G401 (cell line): Measurements from ENCODE around the gene GUCY1A2. TPM values are rescaled to one million over a fixed set of nuclear protein-coding genes. Genes with fewer than 3 reads are reported as not detected.
"Not testable (repeated sequence)": the region's sequence is repeated elsewhere in the genome, so short reads cannot be mapped to it uniquely, and the experiment has no call there.

ENCODE experiments used
- DNase-seq: peaks from one replicate; pipeline ENCODE4 v3.0.0-alpha.2; 2015; ENCODE audit warnings: low spot score
- in situ Hi-C: cut with HindIII; loops from 2 replicates; pipeline ENCODE4 v1.10.0; 2016; ENCODE audit warnings: low sequenced_read_pairs, mixed read lengths
- total RNA-seq: library from RNA; depleted of rRNA; stranded (reverse); fragments of >200 nt; shearing (Covaris generic); gene quantifications from 2 replicates; pipeline ENCODE4 v1.2.3, GENCODE V29; 2014; rRNA removed

GUCY1A2 gene, protein sequence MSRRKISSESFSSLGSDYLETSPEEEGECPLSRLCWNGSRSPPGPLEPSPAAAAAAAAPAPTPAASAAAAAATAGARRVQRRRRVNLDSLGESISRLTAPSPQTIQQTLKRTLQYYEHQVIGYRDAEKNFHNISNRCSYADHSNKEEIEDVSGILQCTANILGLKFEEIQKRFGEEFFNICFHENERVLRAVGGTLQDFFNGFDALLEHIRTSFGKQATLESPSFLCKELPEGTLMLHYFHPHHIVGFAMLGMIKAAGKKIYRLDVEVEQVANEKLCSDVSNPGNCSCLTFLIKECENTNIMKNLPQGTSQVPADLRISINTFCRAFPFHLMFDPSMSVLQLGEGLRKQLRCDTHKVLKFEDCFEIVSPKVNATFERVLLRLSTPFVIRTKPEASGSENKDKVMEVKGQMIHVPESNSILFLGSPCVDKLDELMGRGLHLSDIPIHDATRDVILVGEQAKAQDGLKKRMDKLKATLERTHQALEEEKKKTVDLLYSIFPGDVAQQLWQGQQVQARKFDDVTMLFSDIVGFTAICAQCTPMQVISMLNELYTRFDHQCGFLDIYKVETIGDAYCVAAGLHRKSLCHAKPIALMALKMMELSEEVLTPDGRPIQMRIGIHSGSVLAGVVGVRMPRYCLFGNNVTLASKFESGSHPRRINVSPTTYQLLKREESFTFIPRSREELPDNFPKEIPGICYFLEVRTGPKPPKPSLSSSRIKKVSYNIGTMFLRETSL
- 7.6 and 13.8 TPM in 2 replicates for total RNA-seq

DNA sequence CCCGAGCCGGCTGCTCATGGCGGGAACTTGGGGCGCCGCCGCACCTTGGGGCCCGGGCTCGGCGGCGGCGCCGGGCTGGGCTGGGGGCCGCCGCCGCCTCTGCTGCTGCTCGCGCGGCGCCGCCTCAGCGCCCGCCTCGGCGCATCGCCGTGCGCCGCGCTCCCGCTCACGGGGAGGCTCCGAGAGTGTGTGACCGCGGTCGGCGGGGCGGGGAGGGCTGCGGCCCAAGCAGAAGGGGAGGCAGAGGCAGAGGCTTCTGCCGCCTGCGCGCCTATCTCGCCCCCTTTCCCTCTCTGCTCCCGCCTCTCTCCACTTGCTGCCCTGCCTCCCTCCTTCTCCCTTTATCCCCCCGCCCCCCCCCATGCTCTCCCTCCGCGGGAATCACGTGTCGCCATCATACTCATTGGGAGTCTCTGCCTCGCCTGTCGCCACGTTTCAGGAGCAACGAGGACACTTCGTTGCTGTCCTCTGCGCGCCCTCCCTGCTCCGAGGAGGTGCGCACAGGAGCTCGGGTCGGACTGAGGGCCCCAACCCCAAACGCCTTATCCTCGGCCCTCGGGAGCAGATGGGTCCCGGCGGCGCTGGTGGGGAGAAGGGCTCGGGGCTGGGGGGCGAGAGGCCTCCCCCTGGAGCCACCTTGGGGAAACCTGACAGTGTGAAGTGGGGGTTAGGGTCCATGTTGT is at the start of gene GUCY1A2:
Gene GUCY1A2 (minus strand): TSS at position 258 of the 683 bp plus-strand sequence. CDS start 421 bp downstream, outside the sequence.
- in situ Hi-C loops: no loop called here

DNA sequence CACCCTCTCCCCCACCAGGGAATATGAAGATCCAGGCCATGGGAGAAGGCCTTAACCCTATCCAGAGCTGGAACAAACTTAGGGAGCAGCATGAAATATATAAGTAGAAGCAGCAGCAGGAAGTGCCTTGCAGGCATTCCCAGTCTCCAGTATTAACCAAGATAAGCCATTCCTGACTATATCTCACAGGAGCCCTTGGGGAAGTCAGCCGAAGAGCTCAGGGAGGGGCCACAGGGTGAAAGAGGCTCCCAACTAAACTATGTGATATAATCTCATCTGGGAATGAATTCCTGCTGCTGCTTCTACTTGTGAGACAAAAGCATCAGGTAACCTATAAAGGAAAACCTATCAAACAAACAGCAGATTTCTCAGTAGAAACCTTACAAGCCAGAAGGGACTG is 36.1 kb upstream of the GUCY1A2 start:
- in situ Hi-C loops: no loop called here
- DNase-seq: no peak

More for the DNA sequence above, at the start of gene GUCY1A2:
- DNase-seq: peak; percentile 80

DNA sequence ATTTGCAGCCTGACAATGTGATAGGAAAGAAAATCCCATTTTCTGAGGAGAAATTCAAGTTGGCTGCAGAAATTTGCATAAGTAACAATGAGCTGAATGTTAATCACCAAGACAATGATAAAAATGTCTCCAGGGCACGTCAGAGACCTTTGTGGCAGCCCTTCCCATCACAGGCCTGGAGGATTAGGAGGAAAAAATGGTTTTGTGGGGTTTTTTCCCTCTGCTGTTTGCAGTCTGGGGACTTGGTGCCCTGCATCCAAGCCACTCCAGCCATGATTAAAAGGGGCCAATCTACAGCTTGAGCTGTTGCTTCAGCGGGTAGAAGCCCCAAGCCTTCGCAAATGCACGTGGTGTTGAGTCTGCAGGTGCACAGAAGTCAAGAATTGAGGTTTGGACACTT is 33.1 kb upstream of the GUCY1A2 start:
- in situ Hi-C loops: not testable (repeated sequence)

DNA sequence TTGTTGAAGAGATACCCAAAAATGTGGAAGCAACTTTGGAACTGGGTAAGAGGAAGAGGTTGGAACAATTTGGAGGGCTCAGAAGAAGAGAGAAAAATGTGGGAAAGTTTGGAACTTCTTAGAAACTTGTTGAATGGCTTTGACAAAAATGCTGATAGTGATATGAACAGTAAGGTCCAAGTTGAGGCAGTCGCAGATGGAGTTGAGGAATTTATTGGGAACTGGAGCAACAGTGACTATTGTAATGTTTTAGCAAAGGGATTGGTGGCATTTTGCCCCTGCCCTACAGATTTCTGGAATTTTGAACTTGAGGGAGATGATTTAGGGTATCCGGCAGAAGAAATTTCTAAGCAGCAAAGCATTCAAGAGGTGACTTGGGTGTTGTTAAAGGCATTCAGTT is 32.6 kb upstream of the GUCY1A2 start:
- DNase-seq, in situ Hi-C loops: not testable (repeated sequence)

More for the DNA sequence above, 33.1 kb upstream of the GUCY1A2 start:
- DNase-seq: not testable (repeated sequence)

DNA sequence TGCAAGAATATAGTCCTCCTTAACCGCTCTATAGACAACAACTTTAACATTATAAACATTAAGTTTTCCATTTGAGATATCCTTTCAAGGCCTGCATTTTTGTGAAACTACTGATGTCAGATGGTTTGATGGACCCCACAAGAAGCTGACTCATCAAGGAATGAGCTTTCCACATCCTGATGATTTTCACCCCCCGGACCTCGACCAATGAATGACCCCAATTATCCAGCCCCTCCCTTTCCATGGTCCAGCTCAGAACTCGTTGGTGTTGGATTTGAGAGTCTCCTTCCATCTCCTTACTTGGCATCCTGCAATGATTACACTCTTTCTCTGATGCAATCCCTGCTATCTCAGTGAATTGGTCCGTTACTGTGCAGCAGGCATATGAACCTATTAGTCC is 31.8 kb upstream of the GUCY1A2 start:
- in situ Hi-C loops: no loop called here
- no peak for DNase-seq

DNA sequence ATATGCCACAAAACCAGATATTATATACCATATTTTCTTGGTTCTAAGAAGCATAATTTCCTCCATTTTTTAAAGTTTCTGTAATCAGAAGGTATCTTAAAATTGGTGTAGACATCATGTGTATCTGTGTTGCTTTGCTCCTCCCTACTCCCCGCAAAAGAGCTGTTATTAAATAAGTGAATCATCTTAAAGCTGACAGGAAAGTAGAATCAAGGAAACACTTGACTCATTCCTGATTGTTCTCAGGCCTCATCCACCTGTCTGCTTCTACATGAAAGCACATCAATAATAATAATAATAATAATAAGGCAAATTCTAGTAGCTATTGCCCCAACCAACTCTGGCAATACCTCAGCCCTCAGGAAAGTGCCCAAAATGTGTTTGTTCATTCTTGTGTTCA is 26.2 kb upstream of the GUCY1A2 start:
- no peak for DNase-seq
- in situ Hi-C loops: no loop called here

DNA sequence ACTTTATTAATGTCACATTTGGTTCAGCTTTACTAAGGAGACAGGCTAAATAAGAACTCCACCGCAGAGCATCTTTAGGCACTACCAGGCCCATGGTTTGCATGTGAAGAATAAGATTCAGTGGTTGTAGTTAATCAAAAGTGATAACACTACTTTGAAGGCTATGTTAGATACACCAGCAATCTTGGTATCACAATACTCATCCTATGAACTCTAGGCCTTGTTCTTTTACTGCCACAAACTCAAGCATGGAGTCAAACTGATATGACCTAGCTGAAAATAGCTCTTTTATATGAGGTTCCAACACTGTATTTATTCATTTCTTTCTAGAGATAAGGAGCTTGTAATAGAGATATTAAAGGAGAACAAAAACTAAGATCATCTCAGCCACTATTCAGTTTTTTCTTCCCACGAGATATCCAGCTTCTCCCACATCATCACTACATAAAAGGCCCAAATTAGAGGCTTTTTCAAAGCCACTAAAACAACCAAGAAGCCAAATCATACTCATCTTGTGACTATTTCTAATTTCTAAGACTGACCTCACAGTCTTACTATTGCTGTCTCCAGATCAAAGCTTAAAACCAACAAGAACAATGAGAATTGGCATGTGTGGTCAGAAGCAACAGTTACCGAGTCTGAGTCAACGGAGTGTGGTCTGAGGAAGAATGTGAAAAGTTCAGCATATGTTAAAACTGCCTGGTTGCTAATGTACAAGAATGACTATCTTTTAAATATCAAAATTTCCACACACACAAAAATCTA is 25.1 kb upstream of the GUCY1A2 start:
- in situ Hi-C loops: no loop called here
- DNase-seq: no peak

DNA sequence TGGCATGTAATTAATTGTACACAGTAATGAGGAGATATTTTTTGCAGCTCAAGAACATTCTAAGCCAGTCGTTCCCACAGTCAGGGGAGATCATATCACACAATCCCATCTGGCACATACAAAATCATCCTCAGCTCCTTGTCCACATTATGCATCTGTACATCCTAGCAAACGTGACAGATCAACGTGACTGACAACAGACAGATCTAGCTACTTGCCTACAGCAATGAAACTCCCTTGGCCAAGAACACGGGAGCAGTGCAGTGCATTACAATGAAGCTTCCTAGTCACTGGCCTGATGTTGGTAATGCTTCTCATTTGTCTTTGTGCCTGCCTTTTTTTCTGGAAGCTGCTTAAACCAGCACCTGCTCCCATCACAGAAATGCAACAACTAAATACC is 24.5 kb upstream of the GUCY1A2 start:
- no peak for DNase-seq
- in situ Hi-C loops: no loop called here

DNA sequence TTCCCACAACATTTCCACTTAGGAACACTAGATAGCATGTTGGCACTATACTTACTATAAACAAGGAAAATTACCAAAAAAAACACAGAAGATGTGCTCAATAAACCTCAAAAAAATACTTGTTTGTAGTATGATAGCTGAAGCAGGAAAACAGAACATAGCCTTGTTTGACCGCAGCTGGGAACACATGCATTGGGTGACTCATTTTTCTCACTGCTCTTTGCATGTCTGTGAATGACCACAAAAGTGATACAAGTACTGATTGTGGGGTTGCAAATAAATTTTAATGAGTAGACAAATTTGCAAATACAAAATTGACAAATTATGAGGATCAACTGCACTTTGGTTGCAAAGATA is 22.8 kb upstream of the GUCY1A2 start:
- in situ Hi-C loops: no loop called here

DNA sequence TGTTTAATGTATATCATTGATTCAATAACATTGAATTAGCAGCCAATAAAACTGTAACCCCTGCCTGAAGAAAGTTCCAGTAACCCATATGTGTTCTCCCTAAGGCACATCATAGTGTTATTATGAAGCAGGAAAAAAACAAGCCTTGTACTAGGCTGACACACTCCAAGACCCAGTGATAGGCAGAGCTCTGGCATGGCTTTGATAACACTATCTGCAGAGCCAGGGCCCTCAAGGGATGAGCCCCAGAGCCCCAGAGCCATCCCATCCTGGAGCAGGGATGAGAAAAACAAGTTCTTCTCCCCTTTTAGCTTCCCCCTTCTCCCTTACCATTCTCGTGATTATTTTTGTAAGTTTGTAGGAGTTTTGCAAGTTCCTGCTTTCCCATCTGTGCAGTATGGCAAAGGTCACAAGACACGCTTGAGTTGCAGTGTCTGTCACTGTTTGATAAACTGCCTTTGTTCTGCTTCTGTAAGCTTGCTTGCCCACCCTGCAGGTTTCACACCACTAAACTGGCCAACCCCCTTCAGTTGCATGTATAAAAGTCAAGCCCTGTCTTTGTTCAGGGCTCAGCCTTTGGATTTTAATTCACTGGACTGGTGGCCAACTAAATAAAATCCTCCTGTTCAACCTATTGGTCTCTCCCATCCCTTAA is 22.3 kb upstream of the GUCY1A2 start:
- in situ Hi-C loops: no loop called here
- no peak for DNase-seq

More for the DNA sequence above, 22.8 kb upstream of the GUCY1A2 start:
- no peak for DNase-seq

DNA sequence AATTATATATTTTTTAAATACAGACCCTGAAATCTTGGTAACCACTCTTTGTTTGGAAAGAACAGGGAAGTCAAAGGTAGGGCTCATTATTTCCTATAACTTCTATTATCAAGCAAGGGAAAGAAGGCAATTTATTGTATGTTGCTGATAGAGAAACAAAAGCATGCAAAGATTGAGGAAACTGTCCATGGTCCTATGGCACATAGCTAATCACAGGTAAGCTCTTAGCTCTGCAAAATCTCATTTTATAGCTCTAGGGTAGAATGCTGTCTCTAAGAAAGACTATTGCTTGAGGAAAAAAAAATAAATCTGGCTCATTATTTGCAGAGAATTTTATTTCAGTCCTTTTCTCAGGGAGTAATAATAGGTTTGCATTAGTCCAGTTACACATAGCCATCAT is 7.4 kb upstream of the GUCY1A2 start:
- in situ Hi-C loops: no loop called here
- DNase-seq: no peak

DNA sequence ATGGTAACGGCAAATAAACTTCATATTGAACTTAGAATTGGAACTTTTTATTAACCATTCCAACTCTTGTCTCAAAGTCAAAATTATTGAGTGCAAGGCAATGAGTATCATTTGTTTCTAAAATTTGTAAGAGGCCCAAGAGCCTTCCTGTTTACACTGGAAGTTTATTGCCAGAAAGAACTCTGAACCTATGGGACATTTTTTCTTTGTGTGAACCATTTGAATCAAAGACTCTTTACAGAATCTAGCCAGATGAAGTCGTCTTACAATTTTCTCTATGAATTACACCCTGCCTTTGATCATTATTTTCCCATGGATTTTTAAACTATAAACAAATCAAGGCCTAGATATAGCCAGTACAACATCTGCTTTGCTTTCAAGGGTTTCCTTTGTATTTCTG is 2.3 kb upstream of the GUCY1A2 start:
- no peak for DNase-seq
- in situ Hi-C loops: no loop called here

DNA sequence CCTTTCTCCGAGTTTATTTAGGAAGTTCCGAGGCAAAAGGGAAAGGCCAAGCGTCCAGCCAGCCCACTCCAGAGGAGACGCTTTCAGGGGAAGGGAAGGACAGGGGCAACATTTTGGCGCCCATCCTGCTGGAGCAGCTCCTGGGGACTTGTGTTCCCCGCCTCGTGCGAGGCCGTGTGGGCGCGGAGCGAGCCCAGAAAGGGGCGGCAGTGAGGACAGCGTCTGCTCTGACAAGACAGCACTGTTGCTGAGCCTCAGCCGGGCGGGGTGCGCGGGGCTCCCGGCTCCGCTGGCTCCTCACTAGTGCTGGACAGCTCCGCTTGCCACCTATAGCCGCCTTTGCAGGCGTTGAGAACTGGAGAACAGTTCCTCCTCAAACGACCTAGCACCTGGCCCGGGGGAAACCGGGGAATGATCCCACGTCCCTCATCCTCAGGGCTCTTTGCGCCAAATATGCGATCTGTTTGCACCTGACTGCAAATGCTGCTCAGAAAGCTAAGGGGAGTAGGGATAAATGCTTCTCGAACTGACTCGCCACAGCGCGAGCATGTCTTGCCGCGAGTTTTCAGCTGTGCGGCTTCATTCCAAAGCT is 722 bp upstream of the GUCY1A2 start:
- in situ Hi-C loops: no loop called here
- DNase-seq: peak; percentile 79

DNA sequence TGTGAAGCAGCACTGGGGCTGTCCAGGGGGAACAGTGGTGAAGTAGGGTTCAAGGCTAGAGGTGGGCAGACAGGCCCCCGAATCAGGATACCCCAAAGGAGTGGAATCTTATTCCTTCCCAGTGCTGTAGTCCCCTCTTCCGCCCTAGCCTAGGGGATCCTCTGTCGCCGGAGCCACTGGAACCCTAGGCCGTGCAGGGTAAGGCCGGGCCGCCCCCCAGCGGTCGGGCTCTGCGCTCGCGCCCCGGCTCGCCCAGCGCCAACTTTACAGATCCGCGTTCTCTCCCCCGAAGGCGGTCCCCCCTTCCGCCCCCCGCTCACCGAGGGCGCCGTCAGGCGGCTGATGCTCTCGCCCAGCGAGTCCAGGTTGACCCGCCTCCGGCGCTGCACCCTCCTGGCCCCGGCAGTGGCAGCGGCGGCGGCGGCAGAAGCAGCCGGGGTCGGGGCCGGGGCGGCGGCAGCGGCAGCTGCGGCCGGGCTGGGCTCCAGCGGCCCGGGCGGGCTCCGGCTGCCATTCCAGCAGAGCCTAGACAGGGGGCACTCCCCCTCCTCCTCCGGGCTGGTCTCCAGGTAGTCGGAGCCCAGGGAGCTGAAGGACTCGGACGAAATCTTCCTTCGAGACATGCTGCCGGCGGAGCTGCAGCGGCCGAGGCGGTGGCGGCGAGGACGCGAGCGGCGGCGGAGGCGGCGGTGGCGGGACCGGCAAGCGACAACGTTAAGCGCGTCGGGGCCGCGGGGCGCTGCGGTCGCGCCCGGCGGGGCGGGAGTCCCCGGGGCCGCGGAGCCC is 650 bp downstream of the GUCY1A2 start:
- peak; percentile 62 for DNase-seq
- in situ Hi-C loops: no loop called here

DNA sequence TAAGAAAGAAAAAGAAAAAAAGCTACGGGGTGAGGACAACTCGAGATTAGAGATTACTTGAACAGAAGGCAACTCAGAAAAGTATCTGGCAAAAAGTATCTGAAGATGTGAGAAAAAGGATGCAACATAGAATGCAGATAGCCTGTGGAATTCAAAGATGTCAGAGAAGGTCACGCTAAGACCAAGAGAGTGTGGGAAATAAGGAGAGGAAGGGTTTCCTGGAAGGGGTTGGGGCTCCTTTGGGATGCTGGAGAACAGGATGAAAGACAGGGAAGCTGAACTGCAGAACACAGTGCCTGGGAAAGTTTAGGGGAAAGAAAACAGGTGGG is 1.2 kb downstream of the GUCY1A2 start:
- peak; percentile 42 for DNase-seq
- in situ Hi-C loops: no loop called here

DNA sequence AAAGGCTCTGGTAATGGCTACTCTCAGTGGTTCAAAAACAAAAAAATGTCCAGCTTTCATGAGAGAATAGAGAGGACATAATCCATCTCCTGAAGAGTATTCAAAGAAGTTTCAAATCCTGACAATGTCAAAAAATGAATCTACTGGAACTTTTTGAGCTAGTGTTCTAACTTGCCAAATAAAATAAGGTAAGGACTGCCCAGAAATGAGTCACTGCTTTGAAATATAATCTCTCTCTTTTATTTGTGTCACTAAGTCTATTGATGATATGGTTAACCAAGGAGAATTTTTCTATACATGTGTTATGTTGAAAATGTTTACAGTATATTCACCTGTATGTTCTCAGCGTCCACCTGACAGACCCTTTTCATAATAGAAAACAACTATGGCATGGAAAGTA is 3.4 kb downstream of the GUCY1A2 start:
- in situ Hi-C loops: no loop called here
- no peak for DNase-seq

DNA sequence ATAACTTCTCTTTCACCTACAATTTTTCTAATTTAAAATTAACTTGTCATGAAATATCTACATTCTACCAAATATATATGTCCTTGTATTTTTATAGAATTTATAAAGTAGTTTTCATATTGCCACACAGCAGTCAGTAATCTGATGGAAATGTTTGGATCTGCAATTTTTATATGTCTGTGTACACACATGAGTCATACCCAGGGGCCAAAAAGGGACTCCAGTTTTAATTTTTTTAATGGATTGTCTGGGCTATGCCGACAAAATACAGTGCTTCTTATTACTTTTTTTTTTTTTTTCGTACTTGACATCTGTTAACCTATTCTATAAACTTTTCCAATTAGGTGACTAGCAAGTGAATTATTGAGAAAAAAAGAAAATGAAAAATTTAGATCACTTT is 6.3 kb downstream of the GUCY1A2 start:
- in situ Hi-C loops: no loop called here
- no peak for DNase-seq

DNA sequence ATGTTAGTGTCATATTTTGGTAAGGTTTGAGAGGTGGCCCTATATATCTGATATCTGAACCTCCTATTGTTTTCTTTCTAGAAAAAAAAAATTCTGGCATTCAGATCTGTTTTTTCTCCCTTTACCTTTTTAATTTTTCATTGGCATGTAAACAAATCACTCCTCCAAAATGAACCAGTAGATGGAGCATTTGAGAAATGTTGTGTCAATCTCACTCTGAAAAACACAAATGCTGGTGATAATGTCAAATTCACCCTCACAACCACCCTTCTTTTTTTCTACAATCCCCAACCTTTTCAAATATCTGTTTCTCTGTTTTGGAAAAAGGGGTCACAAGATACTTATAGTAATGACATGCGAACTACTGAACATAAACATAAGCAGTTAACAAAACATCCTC is 9.1 kb downstream of the GUCY1A2 start:
- no peak for DNase-seq
- in situ Hi-C loops: no loop called here
